ENCODE data around the gene SOX10. TPM values are rescaled to one million over a fixed set of nuclear protein-coding genes. Genes with fewer than 3 reads are reported as not detected.

SOX10 gene
- total RNA-seq, 1 experiment from 2014 or later, result 2.4 TPM

GRCh38 chr22:37996079-37996478 lies 11.7 kb upstream of the SOX10 start:
- Histone ChIP-seq H4K5ac (ENCODE audit: insufficient read length, low read depth, low read length) (no peak overlapping the region), H3K18ac (ENCODE audit: insufficient read length, low read depth, low read length) (no peak overlapping the region), H3K4me1 (ENCODE audit: insufficient read depth, low read length) (peaks cover 3% of the 10 kb centered on the region; the same call in 1 of the 2 replicates), H3K9ac (ENCODE audit: extremely low read depth, insufficient read length, low read length) (no peak overlapping the region), H3K27me3 (ENCODE audit: insufficient read depth, low read length) (no peaks in the 10 kb centered on the region), H3K79me1 (ENCODE audit: insufficient read depth, low read depth, low read length, poor library complexity, severe bottlenecking) (no peaks in the 10 kb centered on the region), H2BK12ac (ENCODE audit: insufficient read length, low read depth, low read length) (no peak overlapping the region), H3K56ac (ENCODE audit: insufficient read length, low read depth, low read length) (no peak overlapping the region), H2AK5ac (ENCODE audit: insufficient read length, low read length) (no peak overlapping the region), H3K4me2 (ENCODE audit: insufficient read depth, insufficient read length, low read length) (no peak overlapping the region), H3K79me2 (ENCODE audit: insufficient read depth, low read length) (no peaks in the 10 kb centered on the region), H3K4ac (ENCODE audit: low read depth, low read length) (no peak overlapping the region), H2BK15ac (ENCODE audit: low read depth, low read length) (no peak overlapping the region), H3T11ph (ENCODE audit: low read length) (no peak overlapping the region), H3K23me2 (ENCODE audit: insufficient read length, low read depth, low read length, poor library complexity, severe bottlenecking) (no peaks in the 10 kb centered on the region), H2BK120ac (ENCODE audit: low read depth, low read length, poor library complexity, severe bottlenecking) (no peak overlapping the region), H4K8ac (replicated peaks; ENCODE audit: insufficient read length, low read depth, low read length) (no peak overlapping the region), H3K9me3 (ENCODE audit: control insufficient read depth, low read depth, low read length) (no peaks in the 10 kb centered on the region), H4K20me1 (ENCODE audit: control insufficient read depth, insufficient read depth, insufficient read length) (no peaks in the 10 kb centered on the region), H2BK20ac (ENCODE audit: low read depth, low read length, poor library complexity, severe bottlenecking) (no peak overlapping the region), H3K23ac (ENCODE audit: insufficient read length, low read depth, low read length) (no peak overlapping the region), H3K27ac (ENCODE audit: insufficient read length, low read depth, low read length) (no peak overlapping the region), H4K91ac (ENCODE audit: insufficient read length, low read depth, low read length) (no peak overlapping the region), H2AFZ (ENCODE audit: low read length) (no peak overlapping the region), H2BK5ac (ENCODE audit: insufficient read length, low read length) (no peak overlapping the region), H3K14ac (ENCODE audit: insufficient read depth, low read length) (no peak overlapping the region)
- TF ChIP-seq CTCF (conservative IDR thresholded peaks at IDR 0.05), result no peak
- WGBS (ENCODE audit: extremely low coverage, insufficient read length, low lambda C conversion rate), result no CpG with 5 or more reads among the region's 4 CpGs
- no peaks in the 10 kb centered on the region for H3K36me3 Mint-ChIP-seq (ENCODE audit: insufficient read depth in 1 of 3, low read depth in 3 of 3)
- H3K27ac Mint-ChIP-seq, result no peak overlapping the region; a peak in 1 of 7 replicates
- H3K9me3 Mint-ChIP-seq, result no peaks in the 10 kb centered on the region
- H3K4me3 Mint-ChIP-seq, result no peak overlapping the region; a peak in 1 of 5 replicates
- H3K4me1 Mint-ChIP-seq, result peaks cover 22 to 42% of the 10 kb centered on the region in 2 experiments
- no peak for DNase-seq
- H3K27me3 Mint-ChIP-seq (ENCODE audit: low read depth), result peaks cover 12% of the 10 kb centered on the region

Data from H9 (cell line).